Mononuclear cell (primary cell): ENCODE results near the gene PLXNA3. TPM values are rescaled to one million over a fixed set of nuclear protein-coding genes. Genes with fewer than 3 reads are reported as not detected.
A peak's percentile ranks its signal among the peaks of the same experiment; 100 is the strongest.
"Not testable (repeated sequence)": the region's sequence is repeated elsewhere in the genome, so short reads cannot be mapped to it uniquely, and the experiment has no call there.

Source experiments
- H3K27me3 ChIP-seq: 2 replicates; pipeline ENCODE4 v1.6.0; 2011; ENCODE audit warnings: low read length, control low read depth; ENCODE audit not compliant: insufficient read depth
- H3K4me1 ChIP-seq: 2 replicates; pipeline ENCODE4 v1.5.1; 2011; ENCODE audit warnings: mild to moderate bottlenecking, low read length, control low read depth; ENCODE audit not compliant: insufficient read depth
- H3K4me3 ChIP-seq: 2 replicates; pipeline ENCODE4 v1.5.1; 2011; ENCODE audit warnings: mild to moderate bottlenecking, low read length, moderate library complexity
- H3K9me3 ChIP-seq: 2 replicates; pipeline ENCODE4 v1.5.1; 2011; ENCODE audit warnings: low read depth, mild to moderate bottlenecking, control low read depth, low read length
- total RNA-seq: library from RNA; depleted of rRNA; stranded (reverse); fragments of >200 nt; gene quantifications from one replicate; pipeline ENCODE4 v1.2.3, GENCODE V29; 2012

Gene PLXNA3
- total RNA-seq, 1 donor, result 5.5 TPM

GRCh38 chrX:154487518-154488290 lies 29.6 kb downstream of the PLXNA3 start:
- H3K9me3 ChIP-seq, result no peaks in the 10 kb centered on the region
- H3K27me3 ChIP-seq, result no peaks in the 10 kb centered on the region
- no peak overlapping the region for H3K4me3 ChIP-seq
- H3K4me1 ChIP-seq, result peaks cover 42% of the 10 kb centered on the region

- no peaks in the 10 kb centered on the region for H3K9me3 ChIP-seq
- no peak overlapping the region for H3K4me3 ChIP-seq
- H3K27me3 ChIP-seq, result no peaks in the 10 kb centered on the region
- H3K4me1 ChIP-seq, result peaks cover 42% of the 10 kb centered on the region
These were observed 30.4 kb downstream of the PLXNA3 start for GRCh38 chrX:154488336-154489075.

- no peak overlapping the region for H3K4me3 ChIP-seq
- H3K4me1 ChIP-seq, result peaks cover 40% of the 10 kb centered on the region
- no peaks in the 10 kb centered on the region for H3K27me3 ChIP-seq
- no peaks in the 10 kb centered on the region for H3K9me3 ChIP-seq
These were observed 31.1 kb downstream of the PLXNA3 start for GRCh38 chrX:154489182-154489581.

- H3K4me3 ChIP-seq, result peak overlapping the region; percentile 46
- H3K4me1 ChIP-seq, result peaks cover 32% of the 10 kb centered on the region
- H3K27me3 ChIP-seq, result no peaks in the 10 kb centered on the region
- H3K9me3 ChIP-seq, result no peaks in the 10 kb centered on the region
These were observed 31.9 kb downstream of the PLXNA3 start for GRCh38 chrX:154490021-154490413.

- Histone ChIP-seq H3K9me3 (no peaks in the 10 kb centered on the region), H3K4me1 (peaks cover 26% of the 10 kb centered on the region), H3K4me3 (peak within 1 kb of the TSS; percentile 46), H3K27me3 (no peaks in the 10 kb centered on the region)
These were observed 32.5 kb downstream of the PLXNA3 start, which contains the start of gene SLC10A3 for GRCh38 chrX:154490414-154491083. Gene SLC10A3, minus strand, starts transcription at chrX:154490629. Its CDS starts 1,689 bp downstream, at chrX:154488940.

GRCh38 chrX:154494715-154495114 lies 36.6 kb downstream of the PLXNA3 start:
- Histone ChIP-seq H3K9me3 (no peaks in the 10 kb centered on the region), H3K27me3 (no peaks in the 10 kb centered on the region), H3K4me1 (peaks cover 8% of the 10 kb centered on the region), H3K4me3 (no peak overlapping the region)

GRCh38 chrX:154495472-154495922 lies 37.4 kb downstream of the PLXNA3 start:
- Histone ChIP-seq H3K4me1 (peaks cover 6% of the 10 kb centered on the region), H3K4me3 (no peak overlapping the region), H3K27me3 (no peaks in the 10 kb centered on the region)

GRCh38 chrX:154496591-154497137 lies 38.6 kb downstream of the PLXNA3 start:
- not testable (repeated sequence) for H3K4me3 ChIP-seq, H3K4me1 ChIP-seq, H3K27me3 ChIP-seq

More at GRCh38 chrX:154495472-154495922, 37.4 kb downstream of the PLXNA3 start:
- H3K9me3 ChIP-seq, result no peaks in the 10 kb centered on the region

GRCh38 chrX:154501423-154501822 lies 43.3 kb downstream of the PLXNA3 start:
- H3K27me3 ChIP-seq, H3K9me3 ChIP-seq, H3K4me3 ChIP-seq, H3K4me1 ChIP-seq: not testable (repeated sequence)

More at GRCh38 chrX:154496591-154497137, 38.6 kb downstream of the PLXNA3 start:
- H3K9me3 ChIP-seq, result not testable (repeated sequence)

GRCh38 chrX:154502098-154502497 lies 44.0 kb downstream of the PLXNA3 start:
- H3K4me1 ChIP-seq, result no peaks in the 10 kb centered on the region
- no peaks in the 10 kb centered on the region for H3K27me3 ChIP-seq
- H3K9me3 ChIP-seq, result no peaks in the 10 kb centered on the region
- H3K4me3 ChIP-seq, result no peak overlapping the region

- Histone ChIP-seq H3K4me1 (no peaks in the 10 kb centered on the region), H3K4me3 (no peak overlapping the region), H3K9me3 (no peaks in the 10 kb centered on the region), H3K27me3 (no peaks in the 10 kb centered on the region)
These were observed 44.9 kb downstream of the PLXNA3 start for GRCh38 chrX:154502989-154503388.

- H3K4me3 ChIP-seq, result no peak overlapping the region
- no peaks in the 10 kb centered on the region for H3K9me3 ChIP-seq
- H3K4me1 ChIP-seq, result no peaks in the 10 kb centered on the region
- H3K27me3 ChIP-seq, result no peaks in the 10 kb centered on the region
These were observed 47.7 kb downstream of the PLXNA3 start for GRCh38 chrX:154505734-154506133.

GRCh38 chrX:154506483-154507332 lies 48.6 kb downstream of the PLXNA3 start:
- Histone ChIP-seq H3K9me3 (no peaks in the 10 kb centered on the region), H3K4me1 (no peaks in the 10 kb centered on the region), H3K4me3 (no peak overlapping the region), H3K27me3 (no peaks in the 10 kb centered on the region)

GRCh38 chrX:154507673-154508383 lies 49.7 kb downstream of the PLXNA3 start:
- Histone ChIP-seq H3K9me3 (no peaks in the 10 kb centered on the region), H3K4me3 (no peak overlapping the region), H3K4me1 (no peaks in the 10 kb centered on the region), H3K27me3 (no peaks in the 10 kb centered on the region)
